Mammary epithelial cell (primary cell): ENCODE measurements around the gene RNF103.

Source experiments
- EZH2 ChIP-seq: IDR thresholded peaks from 2 replicates; pipeline ENCODE4 v1.6.1; 2012; ENCODE audit warnings: low read length, inconsistent platforms, borderline replicate concordance
- TF ChIP-seq, protein P1 (sequence below), 2 donors: IDR thresholded peaks in 1 of 2; conservative IDR thresholded peaks in 1 of 2; 2 replicates each; pipeline ENCODE4 v1.5.1; 2011 to 2012; ENCODE audit warnings: inconsistent platforms in 2 of 2, low read length in 2 of 2, mild to moderate bottlenecking in 2 of 2, control low read depth in 1 of 2, low read depth in 1 of 2; ENCODE audit not compliant: insufficient read depth in 1 of 2; ENCODE audit errors: extremely low read depth in 1 of 2

- TF ChIP-seq, protein P1, sequence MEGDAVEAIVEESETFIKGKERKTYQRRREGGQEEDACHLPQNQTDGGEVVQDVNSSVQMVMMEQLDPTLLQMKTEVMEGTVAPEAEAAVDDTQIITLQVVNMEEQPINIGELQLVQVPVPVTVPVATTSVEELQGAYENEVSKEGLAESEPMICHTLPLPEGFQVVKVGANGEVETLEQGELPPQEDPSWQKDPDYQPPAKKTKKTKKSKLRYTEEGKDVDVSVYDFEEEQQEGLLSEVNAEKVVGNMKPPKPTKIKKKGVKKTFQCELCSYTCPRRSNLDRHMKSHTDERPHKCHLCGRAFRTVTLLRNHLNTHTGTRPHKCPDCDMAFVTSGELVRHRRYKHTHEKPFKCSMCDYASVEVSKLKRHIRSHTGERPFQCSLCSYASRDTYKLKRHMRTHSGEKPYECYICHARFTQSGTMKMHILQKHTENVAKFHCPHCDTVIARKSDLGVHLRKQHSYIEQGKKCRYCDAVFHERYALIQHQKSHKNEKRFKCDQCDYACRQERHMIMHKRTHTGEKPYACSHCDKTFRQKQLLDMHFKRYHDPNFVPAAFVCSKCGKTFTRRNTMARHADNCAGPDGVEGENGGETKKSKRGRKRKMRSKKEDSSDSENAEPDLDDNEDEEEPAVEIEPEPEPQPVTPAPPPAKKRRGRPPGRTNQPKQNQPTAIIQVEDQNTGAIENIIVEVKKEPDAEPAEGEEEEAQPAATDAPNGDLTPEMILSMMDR (conservative IDR thresholded peaks at IDR 0.05 in 1 of 2, IDR thresholded peaks at IDR 0.05 in 1 of 2; ENCODE audit: extremely low read depth in 1 of 2, insufficient read depth in 1 of 2, low read depth in 1 of 2, low read length in 2 of 2) = no peak
- TF ChIP-seq EZH2 = no peak
Observed at GRCh38 chr2:86577817-86578456, 45.7 kb downstream of the RNF103 start.
